ENCODE measurements around the gene EPHB2. TPM values are rescaled to one million over a fixed set of nuclear protein-coding genes. Genes with fewer than 3 reads are reported as not detected.
A peak's percentile ranks its signal among the peaks of the same experiment; 100 is the strongest.

EPHB2 gene
- total and polyA plus RNA-seq, 9 donors = 10.7 to 31.7 (median 20.4) TPM

GRCh38 chr1:22747735-22748073, 37.1 kb downstream of the EPHB2 start:
- Histone ChIP-seq H3K27me3 (ENCODE audit: control insufficient read depth, insufficient read depth, low read length) (no peaks in the 10 kb centered on the region), H3K4me1 (ENCODE audit: control insufficient read depth, insufficient read depth, low read length) (peaks cover 11% of the 10 kb centered on the region), H3K9me3 (replicated peaks; ENCODE audit: control insufficient read depth, low read depth, low read length) (no peaks in the 10 kb centered on the region), H3K36me3 (ENCODE audit: control insufficient read depth, insufficient read depth, low read length) (no peaks in the 10 kb centered on the region), H3K27ac (ENCODE audit: low read length) (no peak overlapping the region), H3K4me3 (ENCODE audit: low read length) (no peak overlapping the region)
- DNase-seq = no peak
- WGBS (ENCODE audit: insufficient coverage) = 83% methylated on average over 1 of the region's 4 CpGs

GRCh38 chr1:22749503-22749902, 38.9 kb downstream of the EPHB2 start:
- Histone ChIP-seq H3K4me1 (ENCODE audit: control insufficient read depth, insufficient read depth, low read length) (peaks cover 27% of the 10 kb centered on the region), H3K27me3 (ENCODE audit: control insufficient read depth, insufficient read depth, low read length) (no peaks in the 10 kb centered on the region), H3K27ac (ENCODE audit: low read length) (no peak overlapping the region), H3K36me3 (ENCODE audit: control insufficient read depth, insufficient read depth, low read length) (no peaks in the 10 kb centered on the region), H3K9me3 (replicated peaks; ENCODE audit: control insufficient read depth, low read depth, low read length) (no peaks in the 10 kb centered on the region), H3K4me3 (ENCODE audit: low read length) (no peak overlapping the region)
- no peak for DNase-seq
- WGBS (ENCODE audit: insufficient coverage) = no CpG with 5 or more reads among the region's 4 CpGs

- WGBS (ENCODE audit: insufficient coverage) = no CpG with 5 or more reads among the region's 5 CpGs
- DNase-seq = peak; percentile 83
- H3K36me3 ChIP-seq (ENCODE audit: control insufficient read depth, insufficient read depth, low read length) = no peaks in the 10 kb centered on the region
- no peak overlapping the region for H3K4me3 ChIP-seq (ENCODE audit: low read length)
- H3K4me1 ChIP-seq (ENCODE audit: control insufficient read depth, insufficient read depth, low read length) = peaks cover 28% of the 10 kb centered on the region
- peak overlapping the region; percentile 48 for H3K27ac ChIP-seq (ENCODE audit: low read length)
- H3K27me3 ChIP-seq (ENCODE audit: control insufficient read depth, insufficient read depth, low read length) = no peaks in the 10 kb centered on the region
- no peaks in the 10 kb centered on the region for H3K9me3 ChIP-seq (replicated peaks; ENCODE audit: control insufficient read depth, low read depth, low read length)
These were observed 39.5 kb downstream of the EPHB2 start for GRCh38 chr1:22749919-22750684.

DNA sequence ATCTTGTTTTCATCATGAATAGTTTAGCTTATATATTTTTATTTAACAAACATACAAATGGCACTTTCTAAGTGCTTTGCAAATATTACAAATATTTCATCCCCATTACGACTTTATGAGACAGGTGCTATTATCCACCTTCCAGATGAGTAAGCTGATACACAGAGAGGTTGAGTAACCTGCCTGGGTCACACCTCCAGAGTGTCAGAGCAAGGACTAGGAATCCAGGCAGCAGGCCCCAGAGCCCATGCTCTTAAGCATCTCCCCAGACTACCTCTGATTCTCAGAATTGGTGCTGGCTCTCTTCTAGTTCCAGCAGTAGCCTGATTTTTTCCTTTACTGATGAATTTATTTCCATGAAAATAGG, 40.0 kb downstream of the EPHB2 start:
- no peaks in the 10 kb centered on the region for H3K9me3 ChIP-seq (replicated peaks; ENCODE audit: control insufficient read depth, low read depth, low read length)
- H3K4me1 ChIP-seq (ENCODE audit: control insufficient read depth, insufficient read depth, low read length) = peaks cover 28% of the 10 kb centered on the region
- peak overlapping the region; percentile 20 for H3K27ac ChIP-seq (ENCODE audit: low read length)
- peak; percentile 68 for DNase-seq
- no CpG with 5 or more reads among the region's 1 CpG for WGBS (ENCODE audit: insufficient coverage)
- H3K27me3 ChIP-seq (ENCODE audit: control insufficient read depth, insufficient read depth, low read length) = no peaks in the 10 kb centered on the region
- no peak overlapping the region for H3K4me3 ChIP-seq (ENCODE audit: low read length)
- H3K36me3 ChIP-seq (ENCODE audit: control insufficient read depth, insufficient read depth, low read length) = no peaks in the 10 kb centered on the region

DNA sequence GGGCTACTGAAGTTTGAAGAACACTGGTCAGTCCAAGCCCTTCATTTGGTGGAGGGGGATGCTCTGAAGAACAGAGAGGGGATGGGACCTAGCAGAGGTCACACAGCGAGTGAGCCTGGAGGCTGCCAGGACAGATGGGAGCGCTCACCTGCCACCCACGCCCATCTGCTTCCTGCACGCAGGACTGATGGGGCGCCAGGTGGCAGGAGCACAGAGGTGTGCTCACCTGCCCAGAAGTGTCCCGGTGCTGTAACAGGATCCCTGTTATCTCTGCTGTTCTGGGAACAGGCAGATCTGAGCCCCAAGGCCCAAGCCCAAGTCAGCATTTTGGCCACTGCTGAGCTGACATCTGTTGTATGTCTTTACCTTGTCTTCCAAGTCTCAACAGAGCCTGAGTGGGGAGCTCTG, 40.5 kb downstream of the EPHB2 start:
- WGBS (ENCODE audit: insufficient coverage) = 69% methylated on average over 6 of the region's 6 CpGs
- Histone ChIP-seq H3K27me3 (ENCODE audit: control insufficient read depth, insufficient read depth, low read length) (no peaks in the 10 kb centered on the region), H3K4me1 (ENCODE audit: control insufficient read depth, insufficient read depth, low read length) (peaks cover 32% of the 10 kb centered on the region), H3K36me3 (ENCODE audit: control insufficient read depth, insufficient read depth, low read length) (no peaks in the 10 kb centered on the region), H3K4me3 (ENCODE audit: low read length) (no peak overlapping the region), H3K9me3 (replicated peaks; ENCODE audit: control insufficient read depth, low read depth, low read length) (no peaks in the 10 kb centered on the region), H3K27ac (ENCODE audit: low read length) (peak overlapping the region; percentile 20)
- peak; percentile 37 for DNase-seq

- Histone ChIP-seq H3K36me3 (ENCODE audit: control insufficient read depth, insufficient read depth, low read length) (no peaks in the 10 kb centered on the region), H3K27ac (ENCODE audit: low read length) (no peak overlapping the region), H3K4me1 (ENCODE audit: control insufficient read depth, insufficient read depth, low read length) (peaks cover 35% of the 10 kb centered on the region), H3K9me3 (replicated peaks; ENCODE audit: control insufficient read depth, low read depth, low read length) (no peaks in the 10 kb centered on the region), H3K4me3 (ENCODE audit: low read length) (no peak overlapping the region), H3K27me3 (ENCODE audit: control insufficient read depth, insufficient read depth, low read length) (no peaks in the 10 kb centered on the region)
- no CpG with 5 or more reads among the region's 1 CpG for WGBS (ENCODE audit: insufficient coverage)
- no peak for DNase-seq
These were observed 41.7 kb downstream of the EPHB2 start for GRCh38 chr1:22752339-22752738.

GRCh38 chr1:22753481-22753971, 42.9 kb downstream of the EPHB2 start:
- Histone ChIP-seq H3K27me3 (ENCODE audit: control insufficient read depth, insufficient read depth, low read length) (no peaks in the 10 kb centered on the region), H3K4me3 (ENCODE audit: low read length) (no peak overlapping the region), H3K27ac (ENCODE audit: low read length) (peak overlapping the region; percentile 70), H3K36me3 (ENCODE audit: control insufficient read depth, insufficient read depth, low read length) (no peaks in the 10 kb centered on the region), H3K9me3 (replicated peaks; ENCODE audit: control insufficient read depth, low read depth, low read length) (no peaks in the 10 kb centered on the region), H3K4me1 (ENCODE audit: control insufficient read depth, insufficient read depth, low read length) (peaks cover 35% of the 10 kb centered on the region)
- 11% methylated on average over 3 of the region's 12 CpGs for WGBS (ENCODE audit: insufficient coverage)
- peak; percentile 91 for DNase-seq

- peaks cover 35% of the 10 kb centered on the region for H3K4me1 ChIP-seq (ENCODE audit: control insufficient read depth, insufficient read depth, low read length)
- H3K27me3 ChIP-seq (ENCODE audit: control insufficient read depth, insufficient read depth, low read length) = no peaks in the 10 kb centered on the region
- no peak overlapping the region for H3K4me3 ChIP-seq (ENCODE audit: low read length)
- WGBS (ENCODE audit: insufficient coverage) = 87% methylated on average over 7 of the region's 10 CpGs
- H3K9me3 ChIP-seq (replicated peaks; ENCODE audit: control insufficient read depth, low read depth, low read length) = no peaks in the 10 kb centered on the region
- no peaks in the 10 kb centered on the region for H3K36me3 ChIP-seq (ENCODE audit: control insufficient read depth, insufficient read depth, low read length)
- no peak for DNase-seq
- H3K27ac ChIP-seq (ENCODE audit: low read length) = peak overlapping the region; percentile 70
These were observed 43.6 kb downstream of the EPHB2 start for GRCh38 chr1:22754106-22754768.

DNA sequence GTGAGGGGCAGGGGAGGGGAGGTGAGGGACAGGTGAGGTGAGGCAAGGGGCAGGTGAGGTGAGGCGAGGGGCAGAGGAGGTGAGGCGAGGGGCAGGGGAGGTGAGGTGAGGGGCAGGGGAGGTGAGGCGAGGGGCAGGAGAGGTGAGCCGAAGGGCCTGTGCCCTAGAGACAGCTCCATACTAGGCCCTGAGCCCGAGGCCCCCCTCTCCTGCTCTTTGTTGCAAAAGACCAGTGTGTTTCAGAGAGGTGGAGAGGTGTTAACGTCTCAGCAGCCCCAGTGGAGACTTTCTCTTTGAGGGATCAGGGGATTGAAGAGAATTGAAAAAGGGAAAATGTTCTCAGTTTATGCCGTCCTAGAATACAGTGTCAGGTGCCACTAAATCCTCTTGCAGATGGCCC, 44.2 kb downstream of the EPHB2 start:
- peaks cover 35% of the 10 kb centered on the region for H3K4me1 ChIP-seq (ENCODE audit: control insufficient read depth, insufficient read depth, low read length)
- no peaks in the 10 kb centered on the region for H3K9me3 ChIP-seq (replicated peaks; ENCODE audit: control insufficient read depth, low read depth, low read length)
- no peaks in the 10 kb centered on the region for H3K27me3 ChIP-seq (ENCODE audit: control insufficient read depth, insufficient read depth, low read length)
- H3K36me3 ChIP-seq (ENCODE audit: control insufficient read depth, insufficient read depth, low read length) = no peaks in the 10 kb centered on the region
- H3K4me3 ChIP-seq (ENCODE audit: low read length) = no peak overlapping the region
- DNase-seq = no peak
- 65% methylated on average over 4 of the region's 7 CpGs for WGBS (ENCODE audit: insufficient coverage)
- no peak overlapping the region for H3K27ac ChIP-seq (ENCODE audit: low read length)

GRCh38 chr1:22755641-22756040, 45.0 kb downstream of the EPHB2 start:
- Histone ChIP-seq H3K4me3 (ENCODE audit: low read length) (no peak overlapping the region), H3K27ac (ENCODE audit: low read length) (no peak overlapping the region), H3K27me3 (ENCODE audit: control insufficient read depth, insufficient read depth, low read length) (no peaks in the 10 kb centered on the region), H3K9me3 (replicated peaks; ENCODE audit: control insufficient read depth, low read depth, low read length) (no peaks in the 10 kb centered on the region), H3K4me1 (ENCODE audit: control insufficient read depth, insufficient read depth, low read length) (peaks cover 34% of the 10 kb centered on the region), H3K36me3 (ENCODE audit: control insufficient read depth, insufficient read depth, low read length) (no peaks in the 10 kb centered on the region)
- WGBS (ENCODE audit: insufficient coverage) = 71% methylated on average over 1 of the region's 5 CpGs
- DNase-seq = no peak
